GM23338 (cell line): Measurements from ENCODE around the gene CDK5R2. TPM values are rescaled to one million over a fixed set of nuclear protein-coding genes. Genes with fewer than 3 reads are reported as not detected.

ENCODE experiments used
- ATAC-seq: fragments of 200-7000 bp; cut with Tn5 transposase; 3 replicates; pipeline ENCODE4 v1.9.1; 2020
- DNase-seq: peaks from one replicate; pipeline ENCODE4 v3.0.0-alpha.2; 2015; ENCODE audit warnings: low spot score
- H2AFZ ChIP-seq: fragments of 200-600 bp; sonication (generic); 2 replicates; pipeline ENCODE4 v1.8.0; 2016; ENCODE audit warnings: antibody characterized with exemption, mild to moderate bottlenecking, moderate library complexity
- H3F3A ChIP-seq: fragments of 200-600 bp; sonication (generic); replicated peaks from 2 replicates; pipeline ENCODE4 v1.8.0; 2017; ENCODE audit warnings: antibody characterized with exemption, mixed run types, low read depth
- H3K27ac ChIP-seq: fragments of 200-600 bp; sonication (generic); 2 replicates; pipeline ENCODE4 v1.6.1; 2016; ENCODE audit warnings: low read depth
- H3K27me3 ChIP-seq: fragments of 200-600 bp; sonication (generic); 2 replicates; pipeline ENCODE4 v1.8.0; 2016; ENCODE audit warnings: mild to moderate bottlenecking, mixed run types, moderate library complexity; ENCODE audit not compliant: insufficient read depth
- H3K36me3 ChIP-seq: fragments of 200-600 bp; sonication (generic); 2 replicates; pipeline ENCODE4 v1.8.0; 2016; ENCODE audit warnings: mild to moderate bottlenecking; ENCODE audit not compliant: insufficient read depth
- H3K4me1 ChIP-seq: fragments of 200-600 bp; sonication (generic); 2 replicates; pipeline ENCODE4 v1.8.0; 2016; ENCODE audit warnings: mild to moderate bottlenecking, moderate library complexity; ENCODE audit not compliant: insufficient read depth
- H3K4me2 ChIP-seq: fragments of 200-600 bp; sonication (generic); 2 replicates; pipeline ENCODE4 v1.7.1; 2017; ENCODE audit warnings: mixed run types
- H3K4me3 ChIP-seq: fragments of 200-600 bp; sonication (generic); 2 replicates; pipeline ENCODE4 v1.6.1; 2016; ENCODE audit warnings: mixed run types
- H3K79me2 ChIP-seq: fragments of 200-600 bp; sonication (generic); replicated peaks from 2 replicates; pipeline ENCODE4 v1.8.0; 2017; ENCODE audit warnings: mild to moderate bottlenecking; ENCODE audit not compliant: insufficient read depth
- H3K9me2 ChIP-seq: fragments of 200-600 bp; sonication (generic); 2 replicates; pipeline ENCODE4 v1.8.0; 2017; ENCODE audit not compliant: insufficient read depth
- H4K20me1 ChIP-seq: fragments of 200-600 bp; sonication (generic); replicated peaks from 2 replicates; pipeline ENCODE4 v1.8.0; 2017; ENCODE audit warnings: mild to moderate bottlenecking; ENCODE audit not compliant: insufficient read depth
- H3K27ac Mint-ChIP-seq: 2 replicates; pipeline ENCODE4 v1.8.0; 2020; ENCODE audit warnings: inconsistent platforms, mild to moderate bottlenecking, moderate library complexity, mixed read lengths
- H3K27me3 Mint-ChIP-seq: 3 replicates; pipeline ENCODE4 v1.8.0; 2022; ENCODE audit warnings: low read depth, mild to moderate bottlenecking, moderate library complexity, mixed read lengths, inconsistent platforms; ENCODE audit not compliant: insufficient read depth, poor library complexity
- H3K36me3 Mint-ChIP-seq: 3 replicates; pipeline ENCODE4 v1.8.0; 2021; ENCODE audit warnings: low read depth, mild to moderate bottlenecking, inconsistent platforms, moderate library complexity, mixed read lengths
- H3K4me1 Mint-ChIP-seq: 3 replicates; pipeline ENCODE4 v1.8.0; 2020; ENCODE audit warnings: mild to moderate bottlenecking, inconsistent platforms, mixed read lengths
- H3K4me3 Mint-ChIP-seq: 3 replicates; pipeline ENCODE4 v1.8.0; 2021; ENCODE audit warnings: moderate library complexity, mild to moderate bottlenecking, inconsistent platforms, mixed read lengths
- H3K9me3 Mint-ChIP-seq: 3 replicates; pipeline ENCODE4 v1.8.0; 2020; ENCODE audit warnings: moderate library complexity, mild to moderate bottlenecking, inconsistent platforms, mixed read lengths
- CREB1 ChIP-seq: fragments of 250-450 bp; sonication (Bioruptor Pico); IDR thresholded peaks from 2 replicates; pipeline ENCODE4 v1.5.0; 2020; ENCODE audit warnings: low read depth, mild to moderate bottlenecking, moderate library complexity
- ETS1 ChIP-seq: IDR thresholded peaks from 2 replicates; pipeline ENCODE4 v1.6.1; 2016; ENCODE audit warnings: antibody characterized with exemption
- EZH2phosphoT487 ChIP-seq: fragments of 200-600 bp; sonication (generic); IDR thresholded peaks from one replicate; pipeline ENCODE4 v1.8.1; 2018; ENCODE audit warnings: antibody characterized with exemption; ENCODE audit not compliant: unreplicated experiment
- JUNB ChIP-seq: IDR thresholded peaks from one replicate; pipeline ENCODE4 v1.6.1; 2016; ENCODE audit warnings: antibody characterized with exemption; ENCODE audit not compliant: unreplicated experiment
- NANOG ChIP-seq: IDR thresholded peaks from 2 replicates; pipeline ENCODE4 v1.6.1; 2016; ENCODE audit warnings: antibody characterized with exemption, borderline replicate concordance
- REST ChIP-seq: IDR thresholded peaks from one replicate; pipeline ENCODE4 v1.6.1; 2018; ENCODE audit warnings: antibody characterized with exemption; ENCODE audit not compliant: unreplicated experiment
- ZNF462 ChIP-seq: fragments of 250-450 bp; sonication (Bioruptor Pico); IDR thresholded peaks from 2 replicates; pipeline ENCODE4 v1.5.0; 2020; ENCODE audit warnings: mild to moderate bottlenecking, moderate library complexity
- polyA plus RNA-seq: library from polyadenylated mRNA; unstranded; fragments of >200 nt; fragmentation: Nextera tagmentation; extraction: Ambion mirVana; gene quantifications from 2 replicates; pipeline ENCODE4 v1.2.1, GENCODE V29; 2016
- total RNA-seq: library from RNA; depleted of rRNA; stranded (reverse); fragments of >200 nt; shearing (Covaris generic); gene quantifications from 2 replicates; pipeline ENCODE4 v1.2.3, GENCODE V29; 2014

The CDK5R2 gene
- total and polyA plus RNA-seq, 2 experiments from 2014 or later, result 0.56 TPM; not detected in 1

GRCh38 chr2:218999881-219000568 lies 40.6 kb downstream of the CDK5R2 start (continued):
- TF ChIP-seq ZNF462 (CRISPR knock-in tag), result no peak
- TF ChIP-seq JUNB, result no peak
- no peak for TF ChIP-seq CREB1 (CRISPR knock-in tag)
- TF ChIP-seq EZH2phosphoT487, result no peak

GRCh38 chr2:219000569-219000960 lies 41.1 kb downstream of the CDK5R2 start:
- H3K27ac ChIP-seq, result no peak overlapping the region
- no peaks in the 10 kb centered on the region for H3K36me3 ChIP-seq
- Mint-ChIP-seq H3K4me3 (peak overlapping the region; percentile 38; the same call in 2 of the 3 replicates), H3K4me1 (peaks cover 24% of the 10 kb centered on the region), H3K36me3 (no peaks in the 10 kb centered on the region; the same call in 2 of the 3 replicates), H3K27me3 (peaks cover 97% of the 10 kb centered on the region), H3K9me3 (peaks cover 2% of the 10 kb centered on the region; the same call in 1 of the 3 replicates), H3K27ac (no peak overlapping the region)
- no peak for ATAC-seq
- H2AFZ ChIP-seq, result no peak overlapping the region
- H3K79me2 ChIP-seq, result no peaks in the 10 kb centered on the region
- TF ChIP-seq REST (peak; percentile 7), ETS1 (no peak), NANOG (no peak)
- H3K4me2 ChIP-seq, result peak overlapping the region; percentile 90
- H3K4me1 ChIP-seq, result peaks cover 37% of the 10 kb centered on the region
- H3K27me3 ChIP-seq, result peaks cover 100% of the 10 kb centered on the region
- DNase-seq, result no peak
- peak overlapping the region; percentile 72; the same call in 1 of the 2 replicates for H3K4me3 ChIP-seq
- H3K9me2 ChIP-seq, result no peaks in the 10 kb centered on the region
- H4K20me1 ChIP-seq, result peaks cover 5% of the 10 kb centered on the region; the same call in 1 of the 2 replicates
- H3F3A ChIP-seq, result 0 out of 2 replicates have a peak, but pooled peaks cover 6% of the 10 kb centered on the region
